SU-DHL-6 (cell line): Measurements from ENCODE around the gene ST3GAL3.

ENCODE experiments used
- CTCF ChIP-seq: fragments of 200-600 bp; sonication (generic); IDR thresholded peaks from one replicate; pipeline ENCODE4 v1.5.1; 2017; ENCODE audit warnings: antibody characterized with exemption, mild to moderate bottlenecking, low read length, moderate library complexity; ENCODE audit not compliant: insufficient read depth, poor library complexity, severe bottlenecking
- EZH2phosphoT487 ChIP-seq: fragments of 200-600 bp; sonication (generic), shearing (Covaris generic); conservative IDR thresholded peaks from 2 replicates; pipeline ENCODE4 v1.6.1; 2018; ENCODE audit warnings: mild to moderate bottlenecking, antibody characterized with exemption, low read length, moderate library complexity, mixed read lengths

- TF ChIP-seq CTCF (no peak), EZH2phosphoT487 (no peak)
These were observed 207.5 kb downstream of the ST3GAL3 start for GRCh38 chr1:43914576-43915525.
